ENCODE measurements around the gene G6PC3.

G6PC3 gene

GRCh38 chr17:44082256-44082927, 11.9 kb downstream of the G6PC3 start:
- H3K36me3 ChIP-seq, result peaks cover 89 to 100% (median 90%) of the 10 kb centered on the region in 3 donors
- no peaks in the 10 kb centered on the region for H3K9me3 ChIP-seq
- TF ChIP-seq, protein P1, sequence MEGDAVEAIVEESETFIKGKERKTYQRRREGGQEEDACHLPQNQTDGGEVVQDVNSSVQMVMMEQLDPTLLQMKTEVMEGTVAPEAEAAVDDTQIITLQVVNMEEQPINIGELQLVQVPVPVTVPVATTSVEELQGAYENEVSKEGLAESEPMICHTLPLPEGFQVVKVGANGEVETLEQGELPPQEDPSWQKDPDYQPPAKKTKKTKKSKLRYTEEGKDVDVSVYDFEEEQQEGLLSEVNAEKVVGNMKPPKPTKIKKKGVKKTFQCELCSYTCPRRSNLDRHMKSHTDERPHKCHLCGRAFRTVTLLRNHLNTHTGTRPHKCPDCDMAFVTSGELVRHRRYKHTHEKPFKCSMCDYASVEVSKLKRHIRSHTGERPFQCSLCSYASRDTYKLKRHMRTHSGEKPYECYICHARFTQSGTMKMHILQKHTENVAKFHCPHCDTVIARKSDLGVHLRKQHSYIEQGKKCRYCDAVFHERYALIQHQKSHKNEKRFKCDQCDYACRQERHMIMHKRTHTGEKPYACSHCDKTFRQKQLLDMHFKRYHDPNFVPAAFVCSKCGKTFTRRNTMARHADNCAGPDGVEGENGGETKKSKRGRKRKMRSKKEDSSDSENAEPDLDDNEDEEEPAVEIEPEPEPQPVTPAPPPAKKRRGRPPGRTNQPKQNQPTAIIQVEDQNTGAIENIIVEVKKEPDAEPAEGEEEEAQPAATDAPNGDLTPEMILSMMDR (IDR thresholded peaks at IDR 0.05), result no peak
- H3K27me3 ChIP-seq, result no peaks in the 10 kb centered on the region
- H3K4me3 ChIP-seq, result no peak overlapping the region
- no peak overlapping the region for H3K27ac ChIP-seq
- peaks cover 0 to 6% (median 4%) of the 10 kb centered on the region in 4 donors for H3K4me1 ChIP-seq
- intact Hi-C loops (cut with DNase I; ENCODE audit: low total_unique reads), result no loop called here
- DNase-seq, result no peak

DNA sequence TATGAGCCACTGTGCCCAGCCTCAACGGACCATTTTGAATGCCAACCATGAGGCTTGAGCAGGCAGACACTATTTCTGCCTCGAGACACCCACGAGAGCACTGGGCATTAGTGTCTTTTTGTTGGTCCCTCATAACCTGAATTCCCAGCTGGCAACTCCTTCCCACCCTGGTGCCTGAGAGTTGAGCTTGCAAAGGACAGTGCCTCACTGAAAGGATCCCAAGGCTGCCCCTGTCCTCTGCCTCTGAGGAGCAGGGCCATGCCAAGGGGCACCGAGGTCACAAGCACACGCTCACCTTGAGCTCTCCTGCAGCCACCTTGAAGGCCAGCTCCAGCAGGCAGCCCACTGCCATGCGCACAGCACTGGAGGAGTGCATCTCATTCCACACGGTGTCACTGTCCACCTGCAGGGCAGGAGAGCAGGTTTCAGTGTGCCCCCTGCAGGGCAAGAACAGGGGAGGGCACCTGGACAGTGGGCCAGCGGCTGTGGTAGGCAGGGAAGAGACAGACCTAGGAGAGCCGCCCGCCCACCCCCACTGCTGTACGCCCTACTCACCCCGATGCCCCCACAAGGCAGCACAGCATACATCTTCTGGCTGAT, 12.8 kb downstream of the G6PC3 start:
- H3K4me3 ChIP-seq, result no peak overlapping the region
- H3K27me3 ChIP-seq, result no peaks in the 10 kb centered on the region
- H3K9me3 ChIP-seq, result no peaks in the 10 kb centered on the region
- TF ChIP-seq, protein P1 (IDR thresholded peaks at IDR 0.05), result peak in 1 of 2 experiments; percentile 13
- no peak for DNase-seq
- H3K27ac ChIP-seq, result no peak overlapping the region
- peaks cover 0 to 10% (median 4%) of the 10 kb centered on the region in 4 donors for H3K4me1 ChIP-seq
- H3K36me3 ChIP-seq, result peaks cover 87 to 100% (median 89%) of the 10 kb centered on the region in 3 donors
- intact Hi-C loops (cut with DNase I; ENCODE audit: low total_unique reads), result no loop called here

DNA sequence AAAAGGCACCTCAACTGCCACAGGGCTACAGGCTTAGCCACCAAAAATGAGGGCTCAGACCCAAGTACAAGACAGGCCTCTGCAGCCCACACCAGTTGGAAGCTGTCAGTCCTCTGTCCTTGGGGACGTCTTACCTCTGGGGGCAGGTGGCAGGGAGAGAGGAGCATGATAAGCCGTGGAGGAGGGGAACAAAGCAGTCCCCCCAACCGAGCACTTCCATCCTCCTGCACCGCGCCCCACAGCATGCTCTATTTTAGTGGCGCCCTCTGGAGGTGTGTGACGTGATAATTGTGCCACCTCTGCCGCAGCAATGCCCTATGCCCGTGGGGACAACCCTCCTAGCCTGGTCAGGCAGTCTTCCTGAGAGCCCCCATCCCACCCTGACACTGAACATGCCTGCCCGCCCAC, 13.6 kb downstream of the G6PC3 start:
- H3K36me3 ChIP-seq, result peaks cover 86 to 100% (median 89%) of the 10 kb centered on the region in 3 donors
- peaks cover 0 to 10% (median 4%) of the 10 kb centered on the region in 4 donors for H3K4me1 ChIP-seq
- TF ChIP-seq, protein P1 (IDR thresholded peaks at IDR 0.05), result no peak
- intact Hi-C loops (cut with DNase I; ENCODE audit: low total_unique reads), result no loop called here
- DNase-seq, result no peak
- H3K4me3 ChIP-seq, result no peak overlapping the region
- H3K27ac ChIP-seq, result no peak overlapping the region
- no peaks in the 10 kb centered on the region for H3K27me3 ChIP-seq
- H3K9me3 ChIP-seq, result no peaks in the 10 kb centered on the region

DNA sequence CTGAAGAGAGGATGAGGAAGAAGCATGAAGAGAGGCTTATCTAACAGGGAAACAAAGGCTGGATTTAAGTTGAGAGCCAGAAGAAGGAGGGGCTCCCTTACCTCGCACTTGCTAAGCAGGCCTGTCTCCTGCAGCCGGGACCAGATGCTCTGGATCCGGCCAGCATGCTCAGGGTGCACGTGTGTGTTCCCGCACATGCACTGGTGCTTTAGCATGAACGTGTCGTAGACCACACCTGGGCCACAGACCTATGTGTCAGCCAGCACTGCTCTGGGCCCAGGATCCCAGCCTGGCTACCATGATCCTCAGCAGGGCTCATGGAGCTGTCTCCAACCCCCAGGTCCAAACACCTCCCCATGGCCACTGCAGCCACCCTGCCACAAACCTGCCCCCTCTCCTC, 14.4 kb downstream of the G6PC3 start:
- peaks cover 0 to 10% (median 4%) of the 10 kb centered on the region in 4 donors for H3K4me1 ChIP-seq
- no peaks in the 10 kb centered on the region for H3K27me3 ChIP-seq
- H3K27ac ChIP-seq, result no peak overlapping the region
- TF ChIP-seq, protein P1 (IDR thresholded peaks at IDR 0.05), result no peak
- H3K9me3 ChIP-seq, result no peaks in the 10 kb centered on the region
- intact Hi-C loops (cut with DNase I; ENCODE audit: low total_unique reads), result no loop called here
- H3K36me3 ChIP-seq, result peaks cover 87 to 98% (median 90%) of the 10 kb centered on the region in 3 donors
- no peak overlapping the region for H3K4me3 ChIP-seq
- no peak for DNase-seq

DNA sequence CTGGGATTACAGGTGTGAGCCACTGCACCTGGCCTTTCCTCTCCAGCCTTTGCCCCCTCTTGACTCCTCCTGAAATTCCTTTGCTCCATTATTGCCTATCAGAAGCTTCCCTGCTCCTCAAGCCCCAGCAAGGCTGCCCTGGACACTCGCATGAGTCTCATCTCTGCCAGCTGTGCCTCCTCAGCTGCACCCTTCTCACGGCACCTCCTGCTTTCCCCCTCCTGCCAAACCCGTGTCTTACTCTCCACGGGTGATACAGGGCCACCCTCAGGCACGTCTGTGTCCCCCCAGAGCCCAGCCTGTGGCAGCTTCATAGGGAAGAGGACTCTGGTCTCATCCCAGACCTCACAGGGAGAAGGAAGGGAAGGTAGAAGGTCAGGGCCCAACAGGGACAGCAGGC, 15.4 kb downstream of the G6PC3 start:
- H3K4me3 ChIP-seq, result no peak overlapping the region
- H3K36me3 ChIP-seq, result peaks cover 86 to 98% (median 90%) of the 10 kb centered on the region in 3 donors
- H3K9me3 ChIP-seq, result no peaks in the 10 kb centered on the region
- H3K27me3 ChIP-seq, result no peaks in the 10 kb centered on the region
- intact Hi-C loops (cut with DNase I; ENCODE audit: low total_unique reads), result no loop called here
- H3K27ac ChIP-seq, result peak overlapping the region; percentile 39 to 51
- H3K4me1 ChIP-seq, result peaks cover 0 to 10% (median 4%) of the 10 kb centered on the region in 4 donors
- TF ChIP-seq, protein P1 (IDR thresholded peaks at IDR 0.05), result no peak
- no peak for DNase-seq

Data from tibial artery (tissue), 4 donors.